ENCODE data around the gene C7.

GRCh38 chr5:40960037-40960436 is 50.7 kb downstream of the C7 start:
- TF ChIP-seq, protein P1, sequence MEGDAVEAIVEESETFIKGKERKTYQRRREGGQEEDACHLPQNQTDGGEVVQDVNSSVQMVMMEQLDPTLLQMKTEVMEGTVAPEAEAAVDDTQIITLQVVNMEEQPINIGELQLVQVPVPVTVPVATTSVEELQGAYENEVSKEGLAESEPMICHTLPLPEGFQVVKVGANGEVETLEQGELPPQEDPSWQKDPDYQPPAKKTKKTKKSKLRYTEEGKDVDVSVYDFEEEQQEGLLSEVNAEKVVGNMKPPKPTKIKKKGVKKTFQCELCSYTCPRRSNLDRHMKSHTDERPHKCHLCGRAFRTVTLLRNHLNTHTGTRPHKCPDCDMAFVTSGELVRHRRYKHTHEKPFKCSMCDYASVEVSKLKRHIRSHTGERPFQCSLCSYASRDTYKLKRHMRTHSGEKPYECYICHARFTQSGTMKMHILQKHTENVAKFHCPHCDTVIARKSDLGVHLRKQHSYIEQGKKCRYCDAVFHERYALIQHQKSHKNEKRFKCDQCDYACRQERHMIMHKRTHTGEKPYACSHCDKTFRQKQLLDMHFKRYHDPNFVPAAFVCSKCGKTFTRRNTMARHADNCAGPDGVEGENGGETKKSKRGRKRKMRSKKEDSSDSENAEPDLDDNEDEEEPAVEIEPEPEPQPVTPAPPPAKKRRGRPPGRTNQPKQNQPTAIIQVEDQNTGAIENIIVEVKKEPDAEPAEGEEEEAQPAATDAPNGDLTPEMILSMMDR (conservative IDR thresholded peaks at IDR 0.05; ENCODE audit: low read depth, low read length) = no peak
- TF ChIP-seq EZH2 (IDR thresholded peaks at IDR 0.05; ENCODE audit: borderline replicate concordance, low read depth, low read length, poor library complexity, severe bottlenecking) = no peak
